ENCODE results near the gene FOSB. TPM values are rescaled to one million over a fixed set of nuclear protein-coding genes. Genes with fewer than 3 reads are reported as not detected.

Gene FOSB
- total RNA-seq, 4 donors from 2014 or later = 1.9 to 38.0 (median 15.6) TPM

DNA sequence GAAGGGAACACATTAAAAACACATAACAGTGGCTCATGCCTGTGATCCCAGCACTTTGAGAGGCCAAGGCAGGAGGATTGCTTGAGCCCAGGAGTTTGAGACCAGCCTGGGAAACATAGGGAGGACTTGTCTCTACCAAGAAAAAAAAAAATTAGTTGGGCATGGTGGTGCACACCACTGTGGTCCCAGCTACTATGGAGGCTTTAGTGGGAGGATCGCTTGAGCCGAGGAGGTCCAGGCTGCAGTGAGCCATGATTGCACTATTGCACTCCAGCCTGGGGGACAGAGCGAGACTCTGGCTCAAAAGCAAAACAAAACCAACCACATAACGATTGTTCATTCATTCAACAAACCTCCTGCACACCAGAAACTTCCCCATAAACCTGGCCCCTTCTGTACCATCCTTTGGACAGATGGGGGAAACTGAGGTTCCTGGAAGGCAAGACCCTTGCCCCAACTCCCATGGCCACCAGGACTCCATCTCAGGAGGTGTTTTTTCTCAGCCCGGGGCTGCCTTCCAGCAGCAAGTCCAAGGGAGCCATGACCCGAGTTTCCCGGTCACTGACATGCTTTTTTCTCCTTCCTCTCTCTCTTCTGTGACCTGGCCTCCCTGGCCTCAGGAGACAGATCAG lies 4.3 kb downstream of the FOSB start:
- Histone ChIP-seq H3K4me3 (no peak overlapping the region), H3K27ac (no peak overlapping the region), H3K27me3 (no peaks in the 10 kb centered on the region), H3K9me3 (no peaks in the 10 kb centered on the region), H3K4me1 (peaks cover 2 to 33% (median 16%) of the 10 kb centered on the region in 3 donors), H3K36me3 (no peaks in the 10 kb centered on the region)
- TF ChIP-seq POLR2A (IDR thresholded peaks at IDR 0.05) (no peak), EP300 (IDR thresholded peaks at IDR 0.05) (no peak), POLR2AphosphoS5 (IDR thresholded peaks at IDR 0.05) (no peak)
- TF ChIP-seq, protein P1, sequence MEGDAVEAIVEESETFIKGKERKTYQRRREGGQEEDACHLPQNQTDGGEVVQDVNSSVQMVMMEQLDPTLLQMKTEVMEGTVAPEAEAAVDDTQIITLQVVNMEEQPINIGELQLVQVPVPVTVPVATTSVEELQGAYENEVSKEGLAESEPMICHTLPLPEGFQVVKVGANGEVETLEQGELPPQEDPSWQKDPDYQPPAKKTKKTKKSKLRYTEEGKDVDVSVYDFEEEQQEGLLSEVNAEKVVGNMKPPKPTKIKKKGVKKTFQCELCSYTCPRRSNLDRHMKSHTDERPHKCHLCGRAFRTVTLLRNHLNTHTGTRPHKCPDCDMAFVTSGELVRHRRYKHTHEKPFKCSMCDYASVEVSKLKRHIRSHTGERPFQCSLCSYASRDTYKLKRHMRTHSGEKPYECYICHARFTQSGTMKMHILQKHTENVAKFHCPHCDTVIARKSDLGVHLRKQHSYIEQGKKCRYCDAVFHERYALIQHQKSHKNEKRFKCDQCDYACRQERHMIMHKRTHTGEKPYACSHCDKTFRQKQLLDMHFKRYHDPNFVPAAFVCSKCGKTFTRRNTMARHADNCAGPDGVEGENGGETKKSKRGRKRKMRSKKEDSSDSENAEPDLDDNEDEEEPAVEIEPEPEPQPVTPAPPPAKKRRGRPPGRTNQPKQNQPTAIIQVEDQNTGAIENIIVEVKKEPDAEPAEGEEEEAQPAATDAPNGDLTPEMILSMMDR (IDR thresholded peaks at IDR 0.05) = no peak
- no peak for ATAC-seq
- 58 to 82% methylated on average over 2 to 4 of the region's 7 CpGs for WGBS, 2 donors (ENCODE audit: low coverage in 1 of 2)

GRCh38 chr19:45472563-45473366 lies 5.0 kb downstream of the FOSB start:
- 48 to 61% methylated on average over 10 to 15 of the region's 44 CpGs for WGBS, 2 donors (ENCODE audit: low coverage in 1 of 2)
- no peak overlapping the region for H3K27ac ChIP-seq
- peaks cover 2 to 37% (median 16%) of the 10 kb centered on the region in 3 donors for H3K4me1 ChIP-seq

GRCh38 chr19:45473367-45473681 lies 5.5 kb downstream of the FOSB start:
- H3K9me3 ChIP-seq = no peaks in the 10 kb centered on the region
- H3K27me3 ChIP-seq = no peaks in the 10 kb centered on the region
- H3K27ac ChIP-seq = no peak overlapping the region
- no peak overlapping the region for H3K4me3 ChIP-seq
- H3K36me3 ChIP-seq = no peaks in the 10 kb centered on the region
- WGBS, 2 donors (ENCODE audit: low coverage in 1 of 2) = 35% methylated on average over 4 of the region's 5 CpGs; no CpG with 5 or more reads in 1 of the 2 donors
- ATAC-seq = no peak
- TF ChIP-seq POLR2AphosphoS5 (IDR thresholded peaks at IDR 0.05) (no peak), EP300 (IDR thresholded peaks at IDR 0.05) (no peak), POLR2A (IDR thresholded peaks at IDR 0.05) (no peak)
- TF ChIP-seq, protein P1 (IDR thresholded peaks at IDR 0.05) = no peak
- H3K4me1 ChIP-seq = peaks cover 2 to 37% (median 13%) of the 10 kb centered on the region in 3 donors

More at GRCh38 chr19:45472563-45473366, 5.0 kb downstream of the FOSB start:
- ATAC-seq = no peak
- H3K27me3 ChIP-seq = no peaks in the 10 kb centered on the region
- TF ChIP-seq, protein P1 (IDR thresholded peaks at IDR 0.05) = no peak
- TF ChIP-seq POLR2A (IDR thresholded peaks at IDR 0.05) (no peak), POLR2AphosphoS5 (IDR thresholded peaks at IDR 0.05) (peak; percentile 50), EP300 (IDR thresholded peaks at IDR 0.05) (no peak)
- no peaks in the 10 kb centered on the region for H3K36me3 ChIP-seq
- no peaks in the 10 kb centered on the region for H3K9me3 ChIP-seq
- no peak overlapping the region for H3K4me3 ChIP-seq

GRCh38 chr19:45473682-45474605 lies 6.1 kb downstream of the FOSB start:
- H3K9me3 ChIP-seq = no peaks in the 10 kb centered on the region
- H3K4me3 ChIP-seq = no peak overlapping the region
- H3K27me3 ChIP-seq = no peaks in the 10 kb centered on the region
- H3K4me1 ChIP-seq = peaks cover 2 to 35% (median 10%) of the 10 kb centered on the region in 3 donors
- H3K36me3 ChIP-seq = no peaks in the 10 kb centered on the region
- TF ChIP-seq EP300 (IDR thresholded peaks at IDR 0.05) (no peak), POLR2AphosphoS5 (IDR thresholded peaks at IDR 0.05) (peak; percentile 21), POLR2A (IDR thresholded peaks at IDR 0.05) (no peak)
- TF ChIP-seq, protein P1 (IDR thresholded peaks at IDR 0.05) = no peak
- ATAC-seq = no peak
- WGBS, 2 donors (ENCODE audit: low coverage in 1 of 2) = 74 to 85% methylated on average over 17 to 21 of the region's 27 CpGs
- no peak overlapping the region for H3K27ac ChIP-seq

Data from gastroesophageal sphincter (tissue), 4 donors.